Left lobe of liver (tissue), 2 donors: ENCODE data around the gene GJA4. TPM values are rescaled to one million over a fixed set of nuclear protein-coding genes. Genes with fewer than 3 reads are reported as not detected.

Experiments used
- ATAC-seq: fragments of 200-7000 bp; cut with Tn5 transposase; one replicate; pipeline ENCODE4 v1.9.1; 2020; ENCODE audit warnings: mild to moderate bottlenecking, moderate library complexity
- DNase-seq: peaks from one replicate; pipeline ENCODE4 v3.0.0-alpha.2; 2020; ENCODE audit warnings: low spot score
- total RNA-seq: library from RNA; stranded (reverse); gene quantifications from one replicate; pipeline ENCODE4 v1.2.1, GENCODE V29; 2021
- donor health status: DM: no; HTN: no; CAD: no; lungs with moderate emphysema.
- donor health status: DM: no; HTN: yes; CAD: no.

The GJA4 gene
- total RNA-seq, 1 donor from 2014 or later, result 12.5 TPM

GRCh38 chr1:34828611-34829010, 35.8 kb downstream of the GJA4 start:
- no peak for ATAC-seq
- peak; percentile 32 for DNase-seq

GRCh38 chr1:34829250-34829649, 36.5 kb downstream of the GJA4 start:
- peak; percentile 32 for DNase-seq
- no peak for ATAC-seq

- ATAC-seq (no peak), DNase-seq (peak; percentile 28)
Observed at GRCh38 chr1:34831721-34832246, 39.0 kb downstream of the GJA4 start.

DNA sequence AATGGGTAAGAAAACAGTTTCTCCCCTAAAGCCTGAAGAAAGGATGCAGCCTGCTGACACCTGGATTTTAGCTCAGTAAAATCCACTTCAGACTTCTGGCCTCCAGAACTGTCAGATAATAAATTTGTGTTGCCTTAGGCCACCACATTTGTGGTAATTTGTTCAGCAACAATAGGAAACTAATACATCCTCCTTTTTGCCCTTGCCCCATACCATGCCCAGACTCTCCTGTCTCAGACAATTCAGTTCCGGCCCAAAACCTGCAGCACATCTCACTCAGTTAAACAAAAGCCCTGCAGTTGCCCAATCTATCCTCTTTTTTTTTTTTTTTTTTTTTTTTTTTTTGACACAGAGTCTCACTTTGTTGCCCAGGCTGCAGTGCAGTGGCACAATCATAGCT, 40.9 kb downstream of the GJA4 start:
- ATAC-seq (no peak), DNase-seq (no peak)

- ATAC-seq (no peak), DNase-seq (peak; percentile 38)
Observed at GRCh38 chr1:34839526-34840305, 46.9 kb downstream of the GJA4 start.

DNA sequence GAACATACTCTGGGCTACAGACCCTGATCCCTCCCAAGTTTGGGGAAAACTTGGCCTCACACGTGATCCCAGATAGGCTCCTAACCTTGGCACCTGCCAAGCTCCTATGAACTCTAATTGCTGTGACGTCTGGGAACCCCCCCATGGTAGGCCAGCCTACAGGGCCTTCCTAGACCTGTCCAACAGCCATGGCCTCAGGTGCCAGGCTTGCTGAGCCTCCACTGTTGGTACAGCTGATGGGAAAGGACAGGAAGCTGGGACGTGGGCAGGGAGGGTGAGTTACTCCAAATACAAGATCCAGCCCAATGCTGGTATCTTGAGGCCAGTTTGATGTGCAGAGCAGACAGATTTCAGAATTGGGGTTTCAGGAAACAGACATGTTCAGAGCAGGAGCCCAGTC, 47.6 kb downstream of the GJA4 start:
- ATAC-seq (no peak), DNase-seq (peak; percentile 27)

GRCh38 chr1:34842073-34842472, 49.3 kb downstream of the GJA4 start:
- no peak for ATAC-seq
- no peak for DNase-seq

DNA sequence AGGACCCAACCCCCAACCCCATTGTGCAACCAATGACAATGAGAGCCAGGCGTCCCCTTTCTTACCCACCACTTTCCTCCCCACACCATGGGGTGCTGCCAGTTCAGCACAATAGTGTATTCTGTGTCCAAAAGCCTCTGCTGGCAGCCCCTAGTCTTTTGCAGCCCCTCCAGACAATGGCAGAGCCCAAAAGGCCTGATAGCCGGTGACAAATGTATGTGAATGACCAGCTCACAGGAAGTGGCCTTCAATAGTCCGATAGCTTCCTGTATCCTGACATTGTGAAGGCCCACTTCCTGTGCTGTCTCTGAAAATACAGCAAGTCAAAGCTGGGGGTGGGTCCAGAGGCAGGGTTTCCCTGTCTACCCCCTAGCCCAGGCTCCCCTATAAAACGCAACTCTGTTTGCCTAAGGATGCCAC, 50.2 kb downstream of the GJA4 start:
- DNase-seq (no peak), ATAC-seq (peak; percentile 47)

DNA sequence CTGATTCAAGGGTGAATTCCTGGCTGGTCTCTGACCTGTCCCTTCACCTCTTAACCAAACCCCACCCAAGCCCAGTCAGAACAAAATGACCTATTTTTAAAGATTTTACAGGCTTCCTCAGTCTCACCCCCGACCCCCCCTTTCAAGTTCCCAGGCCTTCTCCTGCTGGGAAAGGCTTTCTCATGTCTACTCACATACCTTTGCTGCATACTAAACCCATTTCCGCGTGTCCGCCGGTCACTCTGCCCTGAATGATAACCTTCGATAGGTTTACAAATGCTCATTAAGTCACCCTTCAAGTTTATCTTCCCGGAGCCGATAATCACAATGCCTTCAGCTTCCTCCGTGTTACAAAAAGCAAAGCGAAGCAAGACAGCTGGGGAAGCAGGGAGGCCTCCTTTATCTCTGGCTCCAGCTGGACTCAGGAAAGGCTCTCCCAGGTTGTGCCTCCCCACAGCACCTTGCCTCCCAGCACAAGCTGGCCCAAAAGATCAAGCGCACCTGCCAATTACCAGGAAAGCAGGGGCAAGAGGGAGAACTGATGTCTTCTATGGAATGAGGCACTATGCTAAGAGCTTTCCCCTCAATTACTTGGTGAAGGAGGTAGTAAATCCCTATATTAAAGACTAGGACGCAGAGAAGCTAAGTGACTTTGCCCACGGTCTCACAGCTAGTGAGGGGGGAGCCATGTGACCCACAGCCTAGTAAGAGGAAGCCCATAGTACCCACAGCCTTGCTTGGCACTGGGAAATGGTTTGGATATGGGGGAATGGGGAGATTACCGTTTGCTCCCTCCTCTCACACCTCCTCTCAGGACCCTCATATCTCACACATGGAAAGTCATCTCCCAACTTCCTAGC, 50.8 kb downstream of the GJA4 start:
- DNase-seq (no peak), ATAC-seq (peak; percentile 45)

DNA sequence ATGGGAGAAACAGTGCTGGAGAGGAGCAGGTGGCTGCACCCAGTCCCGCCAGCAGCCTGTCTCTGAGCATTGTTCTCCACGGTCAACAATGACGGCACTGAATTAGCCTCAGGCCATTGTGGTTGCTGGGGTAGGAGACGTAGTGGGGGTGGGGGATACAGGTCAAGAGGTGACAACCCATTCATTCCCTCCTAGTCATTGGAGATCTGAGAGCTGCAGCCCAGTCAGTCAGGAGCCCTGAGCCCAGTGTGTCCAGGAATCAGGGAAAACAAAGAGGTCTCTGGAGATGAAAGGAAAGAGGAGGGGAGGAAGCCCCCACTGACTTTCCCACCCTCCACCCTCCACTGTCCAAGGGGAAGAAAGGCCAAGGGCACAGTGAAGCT, 51.4 kb downstream of the GJA4 start:
- ATAC-seq, result no peak
- DNase-seq, result no peak

Other genes starting within 250 kb of the GJA4 start
- gene GJB5, start 38.0 kb upstream of the GJA4 start, total RNA-seq, result not detected
- not detected for gene GJB4, start 33.3 kb upstream of the GJA4 start, total RNA-seq
- gene GJB3, start 11.8 kb upstream of the GJA4 start, total RNA-seq, result 0.08 TPM
- 32.0 TPM for gene SMIM12, start 66.8 kb downstream of the GJA4 start, total RNA-seq
- gene DLGAP3, start 136.7 kb downstream of the GJA4 start, total RNA-seq, result 0.10 TPM
- gene TMEM35B, start 192.3 kb downstream of the GJA4 start, total RNA-seq, result 15.8 TPM
- gene ZMYM6, start 238.9 kb downstream of the GJA4 start, total RNA-seq, result 7.2 TPM